ENCODE data around the gene CHFR.

DNA sequence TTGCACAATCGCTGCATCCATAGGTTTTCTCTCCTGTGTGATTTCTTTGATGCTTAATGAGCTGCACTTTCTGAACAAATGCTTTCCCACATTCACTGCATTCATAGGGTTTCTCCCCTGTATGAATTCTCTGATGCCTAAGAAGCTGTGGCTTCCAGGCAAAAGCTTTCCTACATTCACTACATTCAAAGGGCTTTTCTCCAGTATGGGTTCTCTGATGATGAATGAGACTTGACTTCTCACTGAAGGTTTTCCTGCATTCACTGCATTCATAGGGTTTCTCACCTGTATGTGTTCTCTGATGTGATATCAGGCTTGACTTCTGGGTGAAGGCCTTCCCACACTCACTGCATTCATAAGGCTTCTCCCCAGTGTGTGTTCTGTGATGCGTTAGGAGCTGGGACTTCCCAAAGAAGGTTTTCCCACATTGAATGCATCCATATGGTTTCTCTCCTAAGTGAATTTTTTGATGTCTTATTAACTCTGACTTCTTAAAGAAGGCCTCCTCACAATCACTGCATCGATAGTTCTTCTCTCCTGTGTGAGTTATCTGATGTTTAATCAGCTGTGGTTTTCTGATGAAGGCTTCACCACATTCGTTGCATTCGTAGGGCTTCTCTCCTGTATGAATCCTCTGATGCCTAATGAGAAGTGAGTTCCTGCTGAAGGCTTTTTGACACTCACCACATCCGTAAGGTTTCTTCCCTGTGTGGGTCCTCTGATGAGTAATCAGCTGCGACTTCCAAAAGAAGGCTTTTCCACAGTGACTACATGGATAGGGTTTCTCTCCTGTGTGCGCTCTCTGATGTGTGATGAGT is 38.4 kb upstream of the CHFR start:
- TF ChIP-seq, protein P1, sequence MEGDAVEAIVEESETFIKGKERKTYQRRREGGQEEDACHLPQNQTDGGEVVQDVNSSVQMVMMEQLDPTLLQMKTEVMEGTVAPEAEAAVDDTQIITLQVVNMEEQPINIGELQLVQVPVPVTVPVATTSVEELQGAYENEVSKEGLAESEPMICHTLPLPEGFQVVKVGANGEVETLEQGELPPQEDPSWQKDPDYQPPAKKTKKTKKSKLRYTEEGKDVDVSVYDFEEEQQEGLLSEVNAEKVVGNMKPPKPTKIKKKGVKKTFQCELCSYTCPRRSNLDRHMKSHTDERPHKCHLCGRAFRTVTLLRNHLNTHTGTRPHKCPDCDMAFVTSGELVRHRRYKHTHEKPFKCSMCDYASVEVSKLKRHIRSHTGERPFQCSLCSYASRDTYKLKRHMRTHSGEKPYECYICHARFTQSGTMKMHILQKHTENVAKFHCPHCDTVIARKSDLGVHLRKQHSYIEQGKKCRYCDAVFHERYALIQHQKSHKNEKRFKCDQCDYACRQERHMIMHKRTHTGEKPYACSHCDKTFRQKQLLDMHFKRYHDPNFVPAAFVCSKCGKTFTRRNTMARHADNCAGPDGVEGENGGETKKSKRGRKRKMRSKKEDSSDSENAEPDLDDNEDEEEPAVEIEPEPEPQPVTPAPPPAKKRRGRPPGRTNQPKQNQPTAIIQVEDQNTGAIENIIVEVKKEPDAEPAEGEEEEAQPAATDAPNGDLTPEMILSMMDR (IDR thresholded peaks at IDR 0.05; ENCODE audit: low read length), result no peak
- TF ChIP-seq EZH2 (IDR thresholded peaks at IDR 0.05; ENCODE audit: borderline replicate concordance, low read length), result no peak
